K562 (cell line): ENCODE results near the gene SLC2A10. TPM values are rescaled to one million over a fixed set of nuclear protein-coding genes. Genes with fewer than 3 reads are reported as not detected.

ENCODE experiments used
- ATAC-seq: fragments of 200-7000 bp; cut with Tn5 transposase; 3 replicates; pipeline ENCODE4 v1.9.1; 2020; ENCODE audit warnings: moderate library complexity
- BruUV-seq: library from RNA; stranded (reverse); fragments of 400-500 nt; replicated peaks from 2 replicates; lab custom pipeline; 2021; lab: Mats Ljungman, UMichigan
- CTCF ChIA-PET: fragments of 300-600 bp; formaldehyde crosslinking; extraction: SDS; loops from one replicate; lab custom pipeline; 2021; ENCODE audit warnings: low intra/inter-chr PET ratio; lab: Yijun Ruan, JAX
- POLR2A ChIA-PET: fragments of 300-600, 350-650 bp; sonication (Branson Sonifier 250); formaldehyde crosslinking; extraction: SDS; loops from one replicate; lab custom pipeline; 2021; ENCODE audit warnings: antibody characterized with exemption, inconsistent platforms; lab: Yijun Ruan, JAX
- DNase-seq, 4 experiments: peaks; one replicate each; pipeline versions ENCODE4 v3.0.0 to v3.0.0-alpha.2; 2011 to 2018; ENCODE audit warnings: low spot score in 3 of 4, mixed read lengths in 3 of 4; ENCODE audit errors: extremely low read depth in 1 of 4
- FAIRE-seq: peaks from 2 replicates; lab custom pipeline; 2011; peaks lifted over from hg19 to GRCh38; lab: Jason Lieb, UNC
- H2AFZ ChIP-seq: 2 replicates; pipeline ENCODE4 v1.6.0; 2011; ENCODE audit warnings: low read depth, low read length, control low read depth, inconsistent platforms
- H3K27ac ChIP-seq: fragments of 200-600 bp; 3 replicates; pipeline ENCODE4 v1.8.0; 2011; ENCODE audit warnings: low read depth, mild to moderate bottlenecking, control low read depth, inconsistent platforms, low read length, moderate library complexity, mixed read lengths; ENCODE audit errors: extremely low read depth
- H3K27me3 ChIP-seq, 2 experiments: fragments of 300-600 bp in 1 of 2; 2 replicates in 1 of 2; 3 replicates in 1 of 2; pipeline versions ENCODE4 v1.6.0 to v1.8.0; 2011; ENCODE audit warnings: inconsistent platforms in 2 of 2, low read length in 2 of 2, mild to moderate bottlenecking in 1 of 2, mixed read lengths in 1 of 2, moderate library complexity in 1 of 2; ENCODE audit not compliant: control insufficient read depth in 2 of 2, insufficient read depth in 2 of 2
- H3K36me3 ChIP-seq: fragments of 300-600 bp; 3 replicates; pipeline ENCODE4 v1.8.0; 2011; ENCODE audit warnings: mild to moderate bottlenecking, low read length, inconsistent platforms; ENCODE audit not compliant: control insufficient read depth, insufficient read depth
- H3K4me1 ChIP-seq, 2 experiments: fragments of 200-600 bp in 1 of 2; replicated peaks in 1 of 2; 2 replicates in 1 of 2; 3 replicates in 1 of 2; pipeline versions ENCODE4 v1.5.1 to v1.8.0; 2011; ENCODE audit warnings: inconsistent platforms in 2 of 2, low read length in 2 of 2, mild to moderate bottlenecking in 1 of 2, mixed read lengths in 1 of 2, moderate library complexity in 1 of 2; ENCODE audit not compliant: control insufficient read depth in 2 of 2, insufficient read depth in 2 of 2
- H3K4me2 ChIP-seq: 2 replicates; pipeline ENCODE4 v1.6.1; 2011; ENCODE audit warnings: low read length, control low read depth, inconsistent platforms, mixed read lengths; ENCODE audit not compliant: insufficient read depth
- H3K4me3 ChIP-seq: fragments of 200-600 bp; sonication (generic), shearing (Covaris generic); 2 replicates; pipeline ENCODE4 v1.5.1; 2016; ENCODE audit warnings: control low read depth, inconsistent platforms
- H3K79me2 ChIP-seq: fragments of 200-600 bp; 3 replicates; pipeline ENCODE4 v1.8.0; 2011; ENCODE audit warnings: low read length, inconsistent platforms; ENCODE audit not compliant: control insufficient read depth, insufficient read depth
- H3K9ac ChIP-seq, 2 experiments: 2 replicates each; pipeline versions ENCODE4 v1.6.0 to v1.6.1; 2011; ENCODE audit warnings: low read depth in 2 of 2, low read length in 2 of 2, control low read depth in 1 of 2, inconsistent platforms in 1 of 2, mild to moderate bottlenecking in 1 of 2, mixed read lengths in 1 of 2; ENCODE audit not compliant: insufficient read depth in 1 of 2
- H3K9me1 ChIP-seq: one replicate; pipeline ENCODE4 v1.6.0; 2011; ENCODE audit warnings: inconsistent platforms, mild to moderate bottlenecking, low read length, moderate library complexity; ENCODE audit not compliant: control insufficient read depth, insufficient read depth
- H3K9me3 ChIP-seq: replicated peaks from 2 replicates; pipeline ENCODE4 v1.5.1; 2011; ENCODE audit warnings: low read depth, low read length, inconsistent platforms; ENCODE audit not compliant: control insufficient read depth, insufficient read depth
- H4K20me1 ChIP-seq: replicated peaks from 2 replicates; pipeline ENCODE4 v1.6.1; 2011; ENCODE audit warnings: low read length, inconsistent platforms, mixed read lengths; ENCODE audit not compliant: control insufficient read depth, insufficient read depth
- HMGXB4 ChIP-seq: sonication (generic); formaldehyde crosslinking; IDR thresholded peaks from 2 replicates; pipeline ENCODE4 v1.8.1; 2023; ENCODE audit warnings: mild to moderate bottlenecking, missing genetic modification reagents
- PHB ChIP-seq: fragments of 250-450 bp; sonication (Bioruptor Pico); IDR thresholded peaks from 2 replicates; pipeline ENCODE4 v1.5.0; 2021
- POLR3A ChIP-seq: IDR thresholded peaks from 2 replicates; pipeline ENCODE4 v1.6.1; 2011; ENCODE audit warnings: borderline replicate concordance, mild to moderate bottlenecking, moderate library complexity; ENCODE audit not compliant: insufficient read length, insufficient read depth; ENCODE audit errors: extremely low read depth
- SAFB ChIP-seq: fragments of 200-400 bp; formaldehyde crosslinking; IDR thresholded peaks from 2 replicates; pipeline ENCODE4 v1.6.1; 2017; ENCODE audit warnings: low read depth, low read length, borderline replicate concordance
- SNRNP70 ChIP-seq: fragments of 200-400 bp; formaldehyde crosslinking; optimal IDR thresholded peaks from 2 replicates; pipeline ENCODE3; 2017; ENCODE audit warnings: low read depth, low read length
- VEZF1 ChIP-seq: fragments of 200-800 bp; sonication (Bioruptor generic); IDR thresholded peaks from 2 replicates; pipeline ENCODE4 v1.6.1; 2017; ENCODE audit warnings: missing genetic modification characterization, missing compliant biosample characterization
- WHSC1 ChIP-seq: IDR thresholded peaks from one replicate; pipeline ENCODE4 v1.6.1; 2012; ENCODE audit warnings: low read length, control low read depth, inconsistent platforms
- ZEB2 ChIP-seq: fragments of 450-650 bp; IDR thresholded peaks from 2 replicates; pipeline ENCODE4 v1.6.1; 2016
- ZNF165 ChIP-seq: fragments of 250-450 bp; sonication (Bioruptor Pico); IDR thresholded peaks from 2 replicates; pipeline ENCODE4 v1.4.0; 2020; ENCODE audit warnings: borderline replicate concordance
- ZNF274 ChIP-seq: IDR thresholded peaks from 2 replicates; pipeline ENCODE4 v1.6.1; 2011; ENCODE audit warnings: low read depth, mild to moderate bottlenecking, low read length, moderate library complexity, borderline replicate concordance
- WGBS: fragments of 100-300 bp; shearing (Covaris generic); methylation state at CpG from one replicate; pipeline ENCODE4 v1.1.6; 2016; ENCODE audit warnings: low coverage, mixed read lengths; ENCODE audit not compliant: insufficient coverage; ENCODE audit errors: missing lambda C conversion rate; 5-methylcytosine and 5-hydroxymethylcytosine counted together
- in situ Hi-C: fragments of 300-500 bp; cut with MboI; formaldehyde crosslinking; loops from 4 replicates; pipeline ENCODE4 v1.15.0; 2018; ENCODE audit warnings: inconsistent platforms, mixed read lengths
- intact Hi-C: fragments of 100-400 bp; cut with micrococcal nuclease; formaldehyde crosslinking; loops from 2 replicates; pipeline ENCODE4 v1.14.2; 2022
- polyA plus RNA-seq, 8 experiments: library from polyadenylated mRNA; depleted of rRNA in 4 of 8; stranded (reverse) in 5 of 8; unstranded in 3 of 8; fragments of >200 nt; fragmentation: Nextera tagmentation in 2 of 8; fragmentation: Illumina TruSeq in 1 of 8; extraction: Ambion mirVana in 2 of 8; extraction: Trizol in 1 of 8; gene quantifications; 2 replicates each; pipeline versions ENCODE4 v1.2.1 to v1.2.3, GENCODE V29; 2011 to 2014; ENCODE audit warnings: inconsistent platforms in 1 of 8, missing spikeins in 1 of 8
- total RNA-seq, 7 experiments: library from RNA; depleted of rRNA in 6 of 7; stranded (reverse); fragments of >200 nt in 6 of 7; fragmentation: Illumina TruSeq in 2 of 7; extraction: Trizol in 2 of 7; gene quantifications; 2 replicates each; pipeline versions ENCODE4 v1.2.1 to v1.2.3, GENCODE V29; 2011 to 2021; ENCODE audit warnings: low replicate concordance in 1 of 7
- TF ChIP-seq, protein P1 (sequence below): fragments of 450-650 bp; IDR thresholded peaks from 2 replicates; pipeline ENCODE4 v1.6.1; 2016; ENCODE audit warnings: missing biosample characterization, missing genetic modification characterization
- TF ChIP-seq, protein P2 (sequence below): fragments of 450-650 bp; IDR thresholded peaks from one replicate; pipeline ENCODE4 v1.6.1; 2018; ENCODE audit warnings: mild to moderate bottlenecking, moderate library complexity; ENCODE audit not compliant: partially characterized antibody

The SLC2A10 gene
- total and polyA plus RNA-seq, 9 of the 15 experiments (the other 6 are each of a cell fraction or from before 2014, with no cell fraction given): 0.01 to 1.8 (median 0.10) TPM

DNA sequence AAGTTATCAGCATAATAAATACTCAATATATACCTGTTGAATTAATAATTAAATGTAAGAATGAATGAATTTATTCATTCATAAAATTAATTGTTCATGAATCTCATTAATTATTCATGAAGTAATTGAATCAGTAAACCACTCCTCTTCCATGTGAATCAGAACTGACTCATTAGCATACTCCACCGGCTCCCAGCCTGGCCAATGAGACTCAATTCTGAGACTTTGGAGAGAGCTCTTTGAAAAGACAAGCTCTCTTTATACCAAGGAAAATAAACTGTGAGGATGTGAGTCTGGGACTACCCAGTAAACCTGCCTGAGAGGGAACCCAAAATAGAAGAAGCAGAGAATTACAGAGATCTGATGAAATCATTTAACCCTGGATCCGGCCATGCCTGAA, 8.4 kb upstream of the SLC2A10 start:
- in situ Hi-C loops: no loop called here
- ATAC-seq (no peak), DNase-seq (no peak), FAIRE-seq (no peak)
- 8% methylated on average over 2 of the region's 2 CpGs for WGBS
- H4K20me1 ChIP-seq: no peaks in the 10 kb centered on the region
- no TSS peak for BruUV-seq
- H3K9ac ChIP-seq: no peak overlapping the region
- CTCF ChIA-PET: no interaction called here
- H3K4me1 ChIP-seq: 0 out of 5 replicates have a peak, but pooled peaks cover 0 to 5% of the 10 kb centered on the region in 2 experiments
- intact Hi-C loops: loop anchor here (5.0 kb wide), 1 partner anchor 179 kb away; no protein-coding TSS in a partner anchor
- H3K36me3 ChIP-seq: no peaks in the 10 kb centered on the region
- TF ChIP-seq VEZF1 (CRISPR knock-in tag) (no peak), SNRNP70 (no peak), HMGXB4 (CRISPR knock-in tag) (no peak), SAFB (no peak), PHB (CRISPR knock-in tag) (no peak), ZNF274 (no peak), ZEB2 (no peak), POLR3A (no peak), ZNF165 (CRISPR knock-in tag) (no peak), WHSC1 (no peak)
- TF ChIP-seq, protein P1, sequence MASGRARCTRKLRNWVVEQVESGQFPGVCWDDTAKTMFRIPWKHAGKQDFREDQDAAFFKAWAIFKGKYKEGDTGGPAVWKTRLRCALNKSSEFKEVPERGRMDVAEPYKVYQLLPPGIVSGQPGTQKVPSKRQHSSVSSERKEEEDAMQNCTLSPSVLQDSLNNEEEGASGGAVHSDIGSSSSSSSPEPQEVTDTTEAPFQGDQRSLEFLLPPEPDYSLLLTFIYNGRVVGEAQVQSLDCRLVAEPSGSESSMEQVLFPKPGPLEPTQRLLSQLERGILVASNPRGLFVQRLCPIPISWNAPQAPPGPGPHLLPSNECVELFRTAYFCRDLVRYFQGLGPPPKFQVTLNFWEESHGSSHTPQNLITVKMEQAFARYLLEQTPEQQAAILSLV (tag): no peak
- TF ChIP-seq, protein P2, sequence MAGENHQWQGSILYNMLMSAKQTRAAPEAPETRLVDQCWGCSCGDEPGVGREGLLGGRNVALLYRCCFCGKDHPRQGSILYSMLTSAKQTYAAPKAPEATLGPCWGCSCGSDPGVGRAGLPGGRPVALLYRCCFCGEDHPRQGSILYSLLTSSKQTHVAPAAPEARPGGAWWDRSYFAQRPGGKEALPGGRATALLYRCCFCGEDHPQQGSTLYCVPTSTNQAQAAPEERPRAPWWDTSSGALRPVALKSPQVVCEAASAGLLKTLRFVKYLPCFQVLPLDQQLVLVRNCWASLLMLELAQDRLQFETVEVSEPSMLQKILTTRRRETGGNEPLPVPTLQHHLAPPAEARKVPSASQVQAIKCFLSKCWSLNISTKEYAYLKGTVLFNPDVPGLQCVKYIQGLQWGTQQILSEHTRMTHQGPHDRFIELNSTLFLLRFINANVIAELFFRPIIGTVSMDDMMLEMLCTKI: no peak
- H2AFZ ChIP-seq: no peak overlapping the region
- no peaks in the 10 kb centered on the region for H3K79me2 ChIP-seq
- no peaks in the 10 kb centered on the region for H3K9me3 ChIP-seq
- no peak overlapping the region for H3K4me3 ChIP-seq
- no peak overlapping the region for H3K27ac ChIP-seq
- POLR2A ChIA-PET: no interaction called here
- no peaks in the 10 kb centered on the region for H3K27me3 ChIP-seq
- no peaks in the 10 kb centered on the region for H3K9me1 ChIP-seq
- no peak overlapping the region for H3K4me2 ChIP-seq
